ENCODE results near the gene ADH7. TPM values are rescaled to one million over a fixed set of nuclear protein-coding genes. Genes with fewer than 3 reads are reported as not detected.

Gene ADH7
- total and polyA plus RNA-seq, 2 of the 13 experiments (the other 11 are each of a cell fraction or from before 2014, with no cell fraction given), result not detected

GRCh38 chr4:99403380-99404184, 31.6 kb downstream of the ADH7 start:
- Histone ChIP-seq H3K9ac (ENCODE audit: insufficient read depth, low read depth, low read length) (peak overlapping the region; percentile 50), H4K20me1 (ENCODE audit: insufficient read depth, low read length) (no peaks in the 10 kb centered on the region), H3K4me3 (replicated peaks in 1 of 3; ENCODE audit: insufficient read depth in 1 of 3, low read depth in 2 of 3, low read length in 3 of 3) (peak overlapping the region in 2 of 3 experiments; percentile 3 to 5; a peak in 2 of 6 replicates), H3K27me3 (ENCODE audit: control insufficient read depth in 1 of 2, insufficient read depth in 2 of 2, low read length in 2 of 2) (no peaks in the 10 kb centered on the region), H3K9me3 (ENCODE audit: low read length) (no peaks in the 10 kb centered on the region), H3K36me3 (replicated peaks in 1 of 2; ENCODE audit: control insufficient read depth in 1 of 2, insufficient read depth in 2 of 2, low read length in 2 of 2) (no peaks in the 10 kb centered on the region), H3K27ac (ENCODE audit: extremely low read length, insufficient read depth, low read length) (peak overlapping the region; percentile 92), H3K79me2 (ENCODE audit: insufficient read depth, low read length) (no peaks in the 10 kb centered on the region), H2AFZ (ENCODE audit: low read length) (peak overlapping the region; percentile 47), H3K4me2 (ENCODE audit: low read depth, low read length) (peak overlapping the region; percentile 64), H3K4me1 (ENCODE audit: insufficient read depth, low read length) (peaks cover 44% of the 10 kb centered on the region)
- peak; percentile 97 for ATAC-seq
- intact Hi-C loops (cut with micrococcal nuclease; ENCODE audit: unreplicated experiment) (loop anchor here (2.0 to 10.0 kb wide), 4 partner anchors 27 to 469 kb away; partner anchors contain the start of gene ADH6), in situ Hi-C loops (cut with HindIII; ENCODE audit: extremely low pct_ligation_motif_present, low pct_unique_long_range_greater_than_20kb) (no loop called here)
- CTCF ChIA-PET (ENCODE audit: low intra/inter-chr PET ratio, low total read pairs), result interaction anchor here (0.7 to 1.6 kb wide), 2 partner anchors 347 to 1143 kb away, joined by 3 read pairs; no protein-coding TSS in a partner anchor
- peak; percentile 95 for FAIRE-seq
- 7% methylated on average over 5 of the region's 5 CpGs for WGBS (ENCODE audit: low lambda C conversion rate)
- TSS peak; percentile 85 for BruUV-seq (replicated peaks)
- peak; percentile 94 for DNase-seq (ENCODE audit: low spot score)
- POLR2A ChIA-PET, result interaction anchor here (0.9 to 3.3 kb wide), 23 partner anchors 16 to 1142 kb away, joined by 3 to 59 read pairs (median 6); partner anchors contain the start of genes ADH4, ADH5, ADH6 and EIF4E
- TF ChIP-seq EED (CRISPR knock-in tag; IDR thresholded peaks at IDR 0.05) (no peak), ZNF44 (CRISPR knock-in tag; IDR thresholded peaks at IDR 0.05) (no peak), ZNF619 (CRISPR knock-in tag; IDR thresholded peaks at IDR 0.05) (no peak), ELF3 (CRISPR knock-in tag; IDR thresholded peaks at IDR 0.05) (peak; percentile 89), FOXK2 (IDR thresholded peaks at IDR 0.05) (peak; percentile 38; the same call in 1 of the 2 replicates), FOXP4 (CRISPR knock-in tag; IDR thresholded peaks at IDR 0.05) (peak; percentile 87), TEF (CRISPR knock-in tag; IDR thresholded peaks at IDR 0.05) (peak; percentile 74; the same call in 1 of the 2 replicates), SOX13 (IDR thresholded peaks at IDR 0.05) (0 out of 2 replicates have a peak, but pooled peaks have one; percentile 43), SOX13 (CRISPR knock-in tag; conservative IDR thresholded peaks at IDR 0.05 in 1 of 2, IDR thresholded peaks at IDR 0.05 in 1 of 2) (peak in 1 of 2 experiments; percentile 88; a peak in 2 of 4 replicates), ELF1 (CRISPR knock-in tag; IDR thresholded peaks at IDR 0.05) (peak; percentile 40; the same call in 1 of the 2 replicates), HOMEZ (CRISPR knock-in tag; IDR thresholded peaks at IDR 0.05; ENCODE audit: low read depth) (peak; percentile 88; the same call in 1 of the 2 replicates), TSC22D2 (CRISPR knock-in tag; IDR thresholded peaks at IDR 0.05; ENCODE audit: borderline replicate concordance) (0 out of 2 replicates have a peak, but pooled peaks have one; percentile 46), GRHL1 (CRISPR knock-in tag; conservative IDR thresholded peaks at IDR 0.05) (no peak), HMG20A (CRISPR knock-in tag; IDR thresholded peaks at IDR 0.05; ENCODE audit: borderline replicate concordance) (peak; percentile 88; the same call in 1 of the 2 replicates), ZNF792 (CRISPR knock-in tag; IDR thresholded peaks at IDR 0.05) (peak; percentile 43; the same call in 1 of the 2 replicates), RBFOX2 (IDR thresholded peaks at IDR 0.05; ENCODE audit: low read depth, low read length) (peak; percentile 42; the same call in 1 of the 2 replicates), BRD4 (CRISPR knock-in tag; IDR thresholded peaks at IDR 0.05) (0 out of 2 replicates have a peak, but pooled peaks have one; percentile 34), SIX1 (CRISPR knock-in tag; IDR thresholded peaks at IDR 0.05; ENCODE audit: borderline replicate concordance) (peak; percentile 97)

Data from HepG2 (cell line).